CD14-positive monocyte (primary cell): ENCODE results near the gene STX8. TPM values are rescaled to one million over a fixed set of nuclear protein-coding genes. Genes with fewer than 3 reads are reported as not detected.

Experiments
- DNase-seq, 3 donors: peaks; one replicate each; pipeline ENCODE4 v3.0.0-alpha.2; 2011 to 2022
- H2AFZ ChIP-seq: 2 replicates; pipeline ENCODE4 v1.6.0; 2012; ENCODE audit warnings: mild to moderate bottlenecking, low read depth, low read length, inconsistent platforms; ENCODE audit not compliant: insufficient read depth, poor library complexity, severe bottlenecking
- H3K27ac ChIP-seq, 2 donors: 1 replicate in 1 of 2; 2 replicates in 1 of 2; pipeline ENCODE4 v1.5.1; 2012 to 2013; ENCODE audit warnings: low read length in 2 of 2, control low read depth in 1 of 2, inconsistent platforms in 1 of 2, low read depth in 1 of 2, mild to moderate bottlenecking in 1 of 2
- H3K27me3 ChIP-seq, 2 donors: one replicate each; pipeline versions ENCODE4 v1.6.0 to v1.6.1; 2011 to 2013; ENCODE audit warnings: low read length in 2 of 2; ENCODE audit not compliant: control insufficient read depth in 2 of 2, insufficient read depth in 2 of 2
- H3K36me3 ChIP-seq, 2 donors: replicated peaks in 1 of 2; 1 replicate in 1 of 2; 2 replicates in 1 of 2; pipeline versions ENCODE4 v1.5.1 to v1.6.1; 2012 to 2013; ENCODE audit warnings: low read length in 2 of 2, control low read depth in 1 of 2, inconsistent platforms in 1 of 2, mild to moderate bottlenecking in 1 of 2; ENCODE audit not compliant: insufficient read depth in 2 of 2, control insufficient read depth in 1 of 2
- H3K4me1 ChIP-seq, 2 donors: 1 replicate in 1 of 2; 2 replicates in 1 of 2; pipeline versions ENCODE4 v1.5.1 to v1.6.1; 2012 to 2013; ENCODE audit warnings: low read length in 2 of 2, control low read depth in 1 of 2, inconsistent platforms in 1 of 2, mild to moderate bottlenecking in 1 of 2, moderate library complexity in 1 of 2; ENCODE audit not compliant: insufficient read depth in 2 of 2, control insufficient read depth in 1 of 2
- H3K4me2 ChIP-seq: replicated peaks from 2 replicates; pipeline ENCODE3; 2012; ENCODE audit warnings: low read length, moderate library complexity, mild to moderate bottlenecking; ENCODE audit not compliant: poor library complexity, severe bottlenecking; ENCODE audit errors: extremely low read depth
- H3K4me3 ChIP-seq, 3 experiments: fragments of 200-600 bp in 1 of 3; sonication (generic) in 1 of 3; replicated peaks in 1 of 3; 1 replicate in 2 of 3; 2 replicates in 1 of 3; pipeline ENCODE4 v1.5.1; 2011 to 2013; ENCODE audit warnings: low read length in 3 of 3, mild to moderate bottlenecking in 3 of 3, control low read depth in 2 of 3, low read depth in 2 of 3, inconsistent platforms in 1 of 3, moderate library complexity in 1 of 3
- H3K79me2 ChIP-seq: 2 replicates; pipeline ENCODE4 v1.6.0; 2012; ENCODE audit warnings: mild to moderate bottlenecking, control low read depth, inconsistent platforms, low read length, moderate library complexity; ENCODE audit not compliant: insufficient read depth
- H3K9ac ChIP-seq: 2 replicates; pipeline ENCODE4 v1.6.0; 2017; ENCODE audit warnings: low read length, mild to moderate bottlenecking; ENCODE audit not compliant: insufficient read depth, poor library complexity, severe bottlenecking
- H3K9me3 ChIP-seq, 2 donors: replicated peaks in 1 of 2; 1 replicate in 1 of 2; 2 replicates in 1 of 2; pipeline versions ENCODE4 v1.5.1 to v1.6.1; 2012 to 2013; ENCODE audit warnings: low read length in 2 of 2, control low read depth in 1 of 2; ENCODE audit not compliant: control insufficient read depth in 1 of 2, insufficient read depth in 1 of 2
- H4K20me1 ChIP-seq: 2 replicates; pipeline ENCODE4 v1.6.0; 2012; ENCODE audit warnings: mild to moderate bottlenecking, low read length, control low read depth, moderate library complexity; ENCODE audit not compliant: insufficient read depth
- H3K27ac Mint-ChIP-seq, 7 donors: one replicate each; pipeline ENCODE4 v1.8.0; 2020; ENCODE audit warnings: mild to moderate bottlenecking in 7 of 7, mixed read lengths in 7 of 7, moderate library complexity in 6 of 7, inconsistent platforms in 2 of 7
- H3K27me3 Mint-ChIP-seq, 3 donors: one replicate each; pipeline ENCODE4 v1.8.0; 2021 to 2022; ENCODE audit warnings: low read depth in 3 of 3, mild to moderate bottlenecking in 3 of 3, mixed read lengths in 3 of 3, moderate library complexity in 3 of 3, inconsistent platforms in 1 of 3
- H3K36me3 Mint-ChIP-seq, 2 donors: one replicate each; pipeline ENCODE4 v1.8.0; 2020; ENCODE audit warnings: mixed read lengths in 2 of 2, inconsistent platforms in 1 of 2, mild to moderate bottlenecking in 1 of 2
- H3K4me1 Mint-ChIP-seq: one replicate; pipeline ENCODE4 v1.8.0; 2020; ENCODE audit warnings: mild to moderate bottlenecking, mixed read lengths
- H3K4me3 Mint-ChIP-seq, 2 donors: one replicate each; pipeline ENCODE4 v1.8.0; 2020; ENCODE audit warnings: mild to moderate bottlenecking in 2 of 2, mixed read lengths in 2 of 2, moderate library complexity in 1 of 2
- H3K9me3 Mint-ChIP-seq, 7 donors: one replicate each; pipeline ENCODE4 v1.8.0; 2020 to 2022; ENCODE audit warnings: mixed read lengths in 7 of 7, mild to moderate bottlenecking in 6 of 7, moderate library complexity in 6 of 7, inconsistent platforms in 2 of 7
- WGBS: methylation state at CpG from one replicate; pipeline ENCODE4 v1.1.5; 2013; ENCODE audit warnings: missing lambda C conversion rate; ENCODE audit not compliant: insufficient coverage; 5-methylcytosine and 5-hydroxymethylcytosine counted together
- intact Hi-C, 2 donors: fragments of 100-400 bp; cut with micrococcal nuclease; formaldehyde crosslinking; loops; one replicate each; pipeline versions ENCODE4 v1.15.0 to v1.15.1; 2023
- polyA plus RNA-seq, 3 donors: library from polyadenylated mRNA; depleted of rRNA in 1 of 3; unstranded in 2 of 3; stranded (reverse) in 1 of 3; fragments of 300-500 nt in 2 of 3; fragments of >200 nt in 1 of 3; fragmentation: Illumina TruSeq in 2 of 3; gene quantifications; 1 replicate in 2 of 3; 2 replicates in 1 of 3; pipeline ENCODE4 v1.2.3, GENCODE V29; 2012 to 2021
- TF ChIP-seq, protein P1 (sequence below): fragments of 200-600 bp; IDR thresholded peaks from one replicate; pipeline ENCODE4 v1.8.0; 2022; ENCODE audit warnings: antibody characterized with exemption, mild to moderate bottlenecking

STX8 gene
- polyA plus RNA-seq, 3 donors: 44.4 to 170 (median 142) TPM

DNA sequence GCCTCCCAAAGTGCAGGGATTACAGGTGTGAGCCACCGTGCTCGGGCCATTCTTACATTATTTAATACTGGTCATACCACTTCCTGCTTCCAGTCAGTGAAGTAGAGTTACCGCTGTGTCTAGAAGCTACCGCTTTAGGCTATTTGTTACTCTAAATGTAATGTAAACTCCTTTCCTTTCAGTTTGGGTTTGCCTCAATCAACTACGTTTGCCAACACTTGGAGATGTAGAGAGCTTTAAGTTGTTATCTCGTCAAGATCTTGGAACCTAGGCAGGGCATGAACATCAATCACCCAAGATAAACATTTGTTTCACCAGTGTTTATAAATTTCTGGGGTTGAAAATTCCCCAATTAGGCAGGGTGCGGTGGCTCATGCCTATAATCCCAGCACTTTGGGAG lies 275.9 kb downstream of the STX8 start:
- Histone ChIP-seq H2AFZ (no peak overlapping the region), H3K27me3 (no peaks in the 10 kb centered on the region), H3K27ac (no peak overlapping the region), H3K9ac (no peak overlapping the region), H3K4me1 (no peaks in the 10 kb centered on the region), H3K4me3 (no peak overlapping the region), H3K36me3 (no peaks in the 10 kb centered on the region), H3K79me2 (no peaks in the 10 kb centered on the region), H4K20me1 (no peaks in the 10 kb centered on the region), H3K9me3 (no peaks in the 10 kb centered on the region), H3K4me2 (no peak overlapping the region)
- TF ChIP-seq, protein P1, sequence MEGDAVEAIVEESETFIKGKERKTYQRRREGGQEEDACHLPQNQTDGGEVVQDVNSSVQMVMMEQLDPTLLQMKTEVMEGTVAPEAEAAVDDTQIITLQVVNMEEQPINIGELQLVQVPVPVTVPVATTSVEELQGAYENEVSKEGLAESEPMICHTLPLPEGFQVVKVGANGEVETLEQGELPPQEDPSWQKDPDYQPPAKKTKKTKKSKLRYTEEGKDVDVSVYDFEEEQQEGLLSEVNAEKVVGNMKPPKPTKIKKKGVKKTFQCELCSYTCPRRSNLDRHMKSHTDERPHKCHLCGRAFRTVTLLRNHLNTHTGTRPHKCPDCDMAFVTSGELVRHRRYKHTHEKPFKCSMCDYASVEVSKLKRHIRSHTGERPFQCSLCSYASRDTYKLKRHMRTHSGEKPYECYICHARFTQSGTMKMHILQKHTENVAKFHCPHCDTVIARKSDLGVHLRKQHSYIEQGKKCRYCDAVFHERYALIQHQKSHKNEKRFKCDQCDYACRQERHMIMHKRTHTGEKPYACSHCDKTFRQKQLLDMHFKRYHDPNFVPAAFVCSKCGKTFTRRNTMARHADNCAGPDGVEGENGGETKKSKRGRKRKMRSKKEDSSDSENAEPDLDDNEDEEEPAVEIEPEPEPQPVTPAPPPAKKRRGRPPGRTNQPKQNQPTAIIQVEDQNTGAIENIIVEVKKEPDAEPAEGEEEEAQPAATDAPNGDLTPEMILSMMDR: no peak
- H3K27me3 Mint-ChIP-seq: peaks cover 0 to 1% (median 0%) of the 10 kb centered on the region in 3 donors
- DNase-seq: no peak
- H3K9me3 Mint-ChIP-seq: peaks cover 0 to 2% (median 0%) of the 10 kb centered on the region in 7 donors
- H3K36me3 Mint-ChIP-seq: peaks cover 7 to 8% of the 10 kb centered on the region in 2 donors
- intact Hi-C loops: loop anchor here in 1 of 2 donors (10.0 kb wide), 1 partner anchor 65 kb away; no protein-coding TSS in a partner anchor
- H3K4me1 Mint-ChIP-seq: peaks cover 5% of the 10 kb centered on the region
- H3K27ac Mint-ChIP-seq: no peak overlapping the region
- H3K4me3 Mint-ChIP-seq: no peak overlapping the region
- WGBS: 100% methylated on average over 3 of the region's 7 CpGs

DNA sequence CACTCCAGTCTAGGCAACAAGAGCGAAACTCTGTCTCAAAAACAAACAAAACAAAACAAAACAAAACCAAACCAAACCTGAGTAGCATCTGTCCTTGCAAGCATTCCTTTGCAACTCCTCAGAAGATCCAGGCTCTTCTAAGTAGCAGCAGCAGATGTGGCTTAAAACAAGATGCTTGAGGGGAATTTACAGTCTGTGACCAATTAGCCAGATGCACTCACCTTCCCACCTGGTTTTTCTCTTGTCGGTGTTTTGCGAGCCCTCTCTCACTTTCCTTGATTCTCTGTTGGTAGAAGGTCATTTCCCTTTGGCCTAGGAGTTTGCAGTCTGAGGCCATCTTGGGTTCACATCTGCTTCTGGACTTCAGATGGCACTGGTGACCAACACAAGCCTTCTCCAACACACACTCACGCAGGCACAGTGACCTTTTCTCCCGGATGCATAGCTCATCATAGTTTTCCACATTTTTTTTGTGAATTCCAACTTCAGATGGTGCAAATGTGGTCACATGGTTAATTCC lies 276.8 kb downstream of the STX8 start:
- Mint-ChIP-seq H3K27ac (no peak overlapping the region), H3K27me3 (peaks cover 0 to 1% (median 0%) of the 10 kb centered on the region in 3 donors), H3K9me3 (peaks cover 0 to 2% (median 0%) of the 10 kb centered on the region in 7 donors), H3K4me1 (peaks cover 13% of the 10 kb centered on the region), H3K4me3 (no peak overlapping the region), H3K36me3 (peaks cover 6 to 8% of the 10 kb centered on the region in 2 donors)
- Histone ChIP-seq H3K4me1 (peaks cover 0 to 4% of the 10 kb centered on the region in 2 donors), H3K4me2 (no peak overlapping the region), H3K27ac (no peak overlapping the region), H3K27me3 (no peaks in the 10 kb centered on the region), H4K20me1 (no peaks in the 10 kb centered on the region), H3K36me3 (no peaks in the 10 kb centered on the region), H3K9ac (no peak overlapping the region), H3K4me3 (no peak overlapping the region), H3K9me3 (no peaks in the 10 kb centered on the region), H2AFZ (no peak overlapping the region), H3K79me2 (no peaks in the 10 kb centered on the region)
- TF ChIP-seq, protein P1: no peak
- 94% methylated on average over 3 of the region's 5 CpGs for WGBS
- no peak for DNase-seq
- intact Hi-C loops: no loop called here
